ENCODE data around the gene RAB35.
A peak's percentile ranks its signal among the peaks of the same experiment; 100 is the strongest.

The RAB35 gene

GRCh38 chr12:120137833-120138232 is 21.3 kb upstream of the RAB35 start:
- TF ChIP-seq, protein P1, sequence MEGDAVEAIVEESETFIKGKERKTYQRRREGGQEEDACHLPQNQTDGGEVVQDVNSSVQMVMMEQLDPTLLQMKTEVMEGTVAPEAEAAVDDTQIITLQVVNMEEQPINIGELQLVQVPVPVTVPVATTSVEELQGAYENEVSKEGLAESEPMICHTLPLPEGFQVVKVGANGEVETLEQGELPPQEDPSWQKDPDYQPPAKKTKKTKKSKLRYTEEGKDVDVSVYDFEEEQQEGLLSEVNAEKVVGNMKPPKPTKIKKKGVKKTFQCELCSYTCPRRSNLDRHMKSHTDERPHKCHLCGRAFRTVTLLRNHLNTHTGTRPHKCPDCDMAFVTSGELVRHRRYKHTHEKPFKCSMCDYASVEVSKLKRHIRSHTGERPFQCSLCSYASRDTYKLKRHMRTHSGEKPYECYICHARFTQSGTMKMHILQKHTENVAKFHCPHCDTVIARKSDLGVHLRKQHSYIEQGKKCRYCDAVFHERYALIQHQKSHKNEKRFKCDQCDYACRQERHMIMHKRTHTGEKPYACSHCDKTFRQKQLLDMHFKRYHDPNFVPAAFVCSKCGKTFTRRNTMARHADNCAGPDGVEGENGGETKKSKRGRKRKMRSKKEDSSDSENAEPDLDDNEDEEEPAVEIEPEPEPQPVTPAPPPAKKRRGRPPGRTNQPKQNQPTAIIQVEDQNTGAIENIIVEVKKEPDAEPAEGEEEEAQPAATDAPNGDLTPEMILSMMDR (IDR thresholded peaks at IDR 0.05; ENCODE audit: extremely low read depth, insufficient read depth, missing control alignments), result no peak
- in situ Hi-C loops (cut with MboI; ENCODE audit: low pct_unique_long_range_greater_than_20kb, low sequenced_read_pairs, unreplicated experiment), result no loop called here

DNA sequence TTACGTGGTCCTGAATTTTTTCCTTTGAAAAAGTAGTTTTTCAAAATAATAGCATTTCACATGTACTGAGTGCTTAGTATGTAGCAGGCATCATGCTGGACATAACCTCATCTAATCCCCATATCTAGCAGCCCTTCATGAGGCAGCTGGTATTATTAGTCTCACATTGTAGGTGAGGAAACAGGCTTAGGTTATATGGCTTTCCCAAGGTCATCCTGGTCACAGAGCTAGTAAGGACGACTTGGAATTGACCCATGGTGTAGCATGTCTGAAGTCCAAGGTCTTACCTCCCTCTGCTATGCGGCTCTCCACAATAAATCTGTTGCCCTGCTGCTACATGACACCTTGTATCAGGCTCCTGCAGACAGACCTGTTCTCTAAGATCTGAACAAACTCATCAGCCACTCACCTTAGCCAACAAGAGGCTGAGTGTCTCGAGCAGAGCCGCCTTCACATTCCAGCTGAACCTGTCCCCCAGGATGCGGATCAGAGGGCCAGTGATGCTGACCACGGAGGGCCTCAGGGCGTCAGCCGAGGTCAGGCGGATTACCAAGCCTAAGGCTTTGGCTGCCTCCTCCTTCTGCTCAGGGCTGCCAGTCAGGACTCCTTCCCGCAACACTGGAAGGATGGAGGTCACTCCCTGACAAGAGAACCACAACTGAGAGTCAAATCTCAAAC is 19.7 kb upstream of the RAB35 start:
- TF ChIP-seq, protein P1 (IDR thresholded peaks at IDR 0.05; ENCODE audit: extremely low read depth, insufficient read depth, missing control alignments), result no peak
- DNase-seq (ENCODE audit: low spot score), result no peak
- in situ Hi-C loops (cut with MboI; ENCODE audit: low pct_unique_long_range_greater_than_20kb, low sequenced_read_pairs, unreplicated experiment), result no loop called here

More at GRCh38 chr12:120137833-120138232, 21.3 kb upstream of the RAB35 start:
- DNase-seq (ENCODE audit: low spot score), result no peak

DNA sequence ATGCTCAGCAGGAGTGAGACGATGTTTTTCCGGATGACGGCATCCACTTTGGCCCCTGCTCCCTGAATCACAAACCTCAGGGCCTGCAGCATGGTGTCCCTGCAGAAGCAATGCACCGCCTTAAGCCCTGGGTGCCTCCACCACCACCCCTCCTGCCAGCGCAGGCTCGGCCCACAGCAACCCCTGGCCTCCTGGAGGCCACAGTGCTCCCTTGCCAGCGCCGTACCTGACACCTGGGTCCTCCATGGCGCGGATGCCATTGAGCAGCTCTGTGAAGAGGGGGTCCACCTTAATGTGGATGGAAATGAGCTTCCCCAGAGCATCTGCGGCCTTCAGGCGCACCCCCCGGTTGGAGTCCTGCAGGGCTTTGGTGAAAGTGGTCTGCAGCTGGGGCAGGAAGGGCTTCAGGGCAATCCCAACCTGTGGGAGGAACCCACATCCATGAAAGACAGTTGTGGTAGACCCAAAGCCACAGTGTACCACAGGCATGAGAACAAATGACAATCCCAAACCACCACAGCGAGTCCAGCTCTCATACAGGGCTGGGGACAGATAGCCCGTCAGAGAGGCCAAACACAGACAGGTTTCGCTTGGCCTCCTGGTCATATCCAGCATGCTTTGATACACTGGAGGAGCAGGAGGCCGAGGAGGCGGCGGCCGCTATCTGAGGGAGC is 17.9 kb upstream of the RAB35 start:
- in situ Hi-C loops (cut with MboI; ENCODE audit: low pct_unique_long_range_greater_than_20kb, low sequenced_read_pairs, unreplicated experiment), result no loop called here
- no peak for DNase-seq (ENCODE audit: low spot score)
- TF ChIP-seq, protein P1 (IDR thresholded peaks at IDR 0.05; ENCODE audit: extremely low read depth, insufficient read depth, missing control alignments), result no peak

GRCh38 chr12:120132863-120133385 is 16.4 kb upstream of the RAB35 start:
- in situ Hi-C loops (cut with MboI; ENCODE audit: low pct_unique_long_range_greater_than_20kb, low sequenced_read_pairs, unreplicated experiment), result no loop called here
- peak; percentile 82 for DNase-seq (ENCODE audit: low spot score)
- TF ChIP-seq, protein P1 (IDR thresholded peaks at IDR 0.05; ENCODE audit: extremely low read depth, insufficient read depth, missing control alignments), result no peak

- no peak for DNase-seq (ENCODE audit: low spot score)
- in situ Hi-C loops (cut with MboI; ENCODE audit: low pct_unique_long_range_greater_than_20kb, low sequenced_read_pairs, unreplicated experiment), result no loop called here
- TF ChIP-seq, protein P1 (IDR thresholded peaks at IDR 0.05; ENCODE audit: extremely low read depth, insufficient read depth, missing control alignments), result no peak
Measured at GRCh38 chr12:120132054-120132836, 15.7 kb upstream of the RAB35 start.

DNA sequence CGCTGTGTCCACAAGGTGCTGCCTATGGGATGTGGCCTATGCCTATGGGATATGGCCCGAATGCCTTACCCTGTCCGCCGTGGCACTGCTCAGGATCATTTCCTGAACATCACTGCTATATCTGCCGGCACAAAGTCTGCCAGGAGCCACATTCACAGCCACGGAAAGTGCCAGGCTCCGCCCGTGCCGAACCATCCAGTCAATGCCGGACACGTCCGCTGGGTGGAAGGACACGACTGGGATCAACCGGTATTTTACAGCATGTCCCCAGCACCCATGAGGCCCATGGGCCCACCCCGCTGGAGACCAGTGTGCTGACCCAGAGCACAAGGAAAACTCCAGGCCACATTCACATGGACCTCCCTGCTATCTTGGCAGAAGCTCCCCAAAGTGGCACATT is 14.6 kb upstream of the RAB35 start:
- in situ Hi-C loops (cut with MboI; ENCODE audit: low pct_unique_long_range_greater_than_20kb, low sequenced_read_pairs, unreplicated experiment), result no loop called here
- no peak for DNase-seq (ENCODE audit: low spot score)
- TF ChIP-seq, protein P1 (IDR thresholded peaks at IDR 0.05; ENCODE audit: extremely low read depth, insufficient read depth, missing control alignments), result no peak

All from GM13977 (cell line).